ENCODE results near the gene CUEDC2.

Gene CUEDC2

DNA sequence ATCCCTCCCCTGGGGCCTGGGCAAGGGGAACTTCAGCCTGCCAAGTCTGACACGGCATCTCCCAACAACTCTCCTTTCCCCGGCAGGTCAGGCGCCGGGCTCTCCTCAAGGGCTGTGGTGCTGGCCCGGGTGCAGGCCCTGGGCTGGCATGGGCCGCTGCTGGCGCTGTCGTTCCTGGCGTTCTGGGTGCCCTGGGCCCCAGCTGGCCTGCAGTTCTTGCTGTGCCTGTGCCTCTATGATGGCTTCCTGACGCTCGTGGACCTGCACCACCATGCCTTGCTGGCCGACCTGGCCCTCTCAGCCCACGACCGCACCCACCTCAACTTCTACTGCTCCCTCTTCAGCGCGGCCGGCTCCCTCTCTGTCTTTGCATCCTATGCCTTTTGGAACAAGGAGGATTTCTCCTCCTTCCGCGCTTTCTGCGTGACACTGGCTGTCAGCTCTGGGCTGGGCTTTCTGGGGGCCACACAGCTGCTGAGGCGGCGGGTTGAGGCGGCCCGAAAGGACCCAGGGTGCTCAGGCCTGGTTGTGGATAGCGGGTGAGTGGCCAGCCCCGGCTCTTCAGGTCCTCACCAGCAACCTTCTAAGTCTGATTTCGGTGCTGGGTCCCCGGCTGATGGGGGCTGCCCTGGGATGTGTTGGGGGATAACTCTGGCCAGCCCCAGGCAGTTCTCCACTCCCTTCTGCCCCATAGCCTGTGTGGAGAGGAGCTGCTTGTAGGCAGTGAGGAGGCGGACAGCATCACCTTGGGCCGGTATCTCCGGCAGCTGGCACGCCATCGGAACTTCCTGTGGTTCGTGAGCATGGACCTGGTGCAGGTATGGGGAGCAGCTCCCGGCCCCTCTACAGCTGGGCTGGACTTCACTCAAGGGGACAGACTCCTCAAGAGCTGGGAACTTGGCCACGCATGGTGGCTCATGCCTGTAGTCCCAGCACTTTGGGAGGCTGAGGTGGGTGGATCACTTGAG is 38.5 kb upstream of the CUEDC2 start:
- H3F3A ChIP-seq (ENCODE audit: insufficient read depth, low read length): no peaks in the 10 kb centered on the region
- no peaks in the 10 kb centered on the region for H3K9me2 ChIP-seq (ENCODE audit: low read depth, low read length)
- no peak overlapping the region for H2AFZ ChIP-seq (ENCODE audit: low read length)
- no peak for TF ChIP-seq EZH2 (IDR thresholded peaks at IDR 0.05; ENCODE audit: borderline replicate concordance, low read length)
- TF ChIP-seq, protein P1, sequence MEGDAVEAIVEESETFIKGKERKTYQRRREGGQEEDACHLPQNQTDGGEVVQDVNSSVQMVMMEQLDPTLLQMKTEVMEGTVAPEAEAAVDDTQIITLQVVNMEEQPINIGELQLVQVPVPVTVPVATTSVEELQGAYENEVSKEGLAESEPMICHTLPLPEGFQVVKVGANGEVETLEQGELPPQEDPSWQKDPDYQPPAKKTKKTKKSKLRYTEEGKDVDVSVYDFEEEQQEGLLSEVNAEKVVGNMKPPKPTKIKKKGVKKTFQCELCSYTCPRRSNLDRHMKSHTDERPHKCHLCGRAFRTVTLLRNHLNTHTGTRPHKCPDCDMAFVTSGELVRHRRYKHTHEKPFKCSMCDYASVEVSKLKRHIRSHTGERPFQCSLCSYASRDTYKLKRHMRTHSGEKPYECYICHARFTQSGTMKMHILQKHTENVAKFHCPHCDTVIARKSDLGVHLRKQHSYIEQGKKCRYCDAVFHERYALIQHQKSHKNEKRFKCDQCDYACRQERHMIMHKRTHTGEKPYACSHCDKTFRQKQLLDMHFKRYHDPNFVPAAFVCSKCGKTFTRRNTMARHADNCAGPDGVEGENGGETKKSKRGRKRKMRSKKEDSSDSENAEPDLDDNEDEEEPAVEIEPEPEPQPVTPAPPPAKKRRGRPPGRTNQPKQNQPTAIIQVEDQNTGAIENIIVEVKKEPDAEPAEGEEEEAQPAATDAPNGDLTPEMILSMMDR (IDR thresholded peaks at IDR 0.05; ENCODE audit: low read length): no peak
- H3K36me3 ChIP-seq (ENCODE audit: insufficient read depth, low read length): peaks cover 8% of the 10 kb centered on the region
- H3K4me3 ChIP-seq (ENCODE audit: low read depth, low read length, poor library complexity, severe bottlenecking): no peak overlapping the region
- no peaks in the 10 kb centered on the region for H3K79me2 ChIP-seq (ENCODE audit: insufficient read depth, low read length)
- H4K20me1 ChIP-seq (ENCODE audit: insufficient read depth, low read length): no peaks in the 10 kb centered on the region
- H3K27ac ChIP-seq (ENCODE audit: low read depth, low read length, poor library complexity, severe bottlenecking): no peak overlapping the region
- H3K4me1 ChIP-seq (ENCODE audit: insufficient read depth, low read length, severe bottlenecking): no peaks in the 10 kb centered on the region
- no peaks in the 10 kb centered on the region for H3K27me3 ChIP-seq (ENCODE audit: insufficient read depth, low read length)
- H3K9me3 ChIP-seq (ENCODE audit: low read length): no peaks in the 10 kb centered on the region
- H3K4me2 ChIP-seq (ENCODE audit: low read length): no peak overlapping the region
- no peak overlapping the region for H3K9ac ChIP-seq (ENCODE audit: low read length)

DNA sequence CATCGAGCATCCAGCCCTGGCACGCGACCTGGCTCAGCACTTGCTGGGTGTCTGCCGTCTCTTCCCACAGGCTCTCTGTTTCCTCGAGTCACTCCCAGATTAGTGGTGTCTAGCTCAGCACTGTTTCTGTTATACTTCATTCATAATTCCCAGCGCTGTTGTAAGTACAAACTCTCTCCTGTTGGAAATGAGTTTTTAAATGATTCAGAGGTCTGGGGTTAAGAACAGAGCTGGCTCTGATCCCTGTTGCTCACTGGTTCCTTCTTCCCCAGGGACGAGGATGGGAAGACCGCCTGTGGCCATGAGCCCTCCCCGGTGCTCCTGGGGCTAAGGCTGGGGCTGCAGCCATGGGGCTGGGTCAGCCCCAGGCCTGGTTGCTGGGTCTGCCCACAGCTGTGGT is 36.3 kb upstream of the CUEDC2 start:
- Histone ChIP-seq H3K4me2 (ENCODE audit: low read length) (no peak overlapping the region), H3K79me2 (ENCODE audit: insufficient read depth, low read length) (no peaks in the 10 kb centered on the region), H3K36me3 (ENCODE audit: insufficient read depth, low read length) (peaks cover 8% of the 10 kb centered on the region), H3K9me2 (ENCODE audit: low read depth, low read length) (no peaks in the 10 kb centered on the region), H3K9me3 (ENCODE audit: low read length) (no peaks in the 10 kb centered on the region), H3K4me1 (ENCODE audit: insufficient read depth, low read length, severe bottlenecking) (peaks cover 3% of the 10 kb centered on the region), H3F3A (ENCODE audit: insufficient read depth, low read length) (no peaks in the 10 kb centered on the region), H3K27me3 (ENCODE audit: insufficient read depth, low read length) (no peaks in the 10 kb centered on the region), H3K9ac (ENCODE audit: low read length) (no peak overlapping the region), H3K27ac (ENCODE audit: low read depth, low read length, poor library complexity, severe bottlenecking) (no peak overlapping the region), H4K20me1 (ENCODE audit: insufficient read depth, low read length) (no peaks in the 10 kb centered on the region), H2AFZ (ENCODE audit: low read length) (no peak overlapping the region), H3K4me3 (ENCODE audit: low read depth, low read length, poor library complexity, severe bottlenecking) (no peak overlapping the region)
- TF ChIP-seq, protein P1 (IDR thresholded peaks at IDR 0.05; ENCODE audit: low read length): no peak
- TF ChIP-seq EZH2 (IDR thresholded peaks at IDR 0.05; ENCODE audit: borderline replicate concordance, low read length): no peak

- Histone ChIP-seq H3K27ac (ENCODE audit: low read depth, low read length, poor library complexity, severe bottlenecking) (no peak overlapping the region), H3K79me2 (ENCODE audit: insufficient read depth, low read length) (no peaks in the 10 kb centered on the region), H3K36me3 (ENCODE audit: insufficient read depth, low read length) (peaks cover 8% of the 10 kb centered on the region), H3K9ac (ENCODE audit: low read length) (no peak overlapping the region), H3K4me1 (ENCODE audit: insufficient read depth, low read length, severe bottlenecking) (peaks cover 10% of the 10 kb centered on the region), H3K9me2 (ENCODE audit: low read depth, low read length) (no peaks in the 10 kb centered on the region), H3K27me3 (ENCODE audit: insufficient read depth, low read length) (no peaks in the 10 kb centered on the region), H3F3A (ENCODE audit: insufficient read depth, low read length) (no peaks in the 10 kb centered on the region), H3K4me3 (ENCODE audit: low read depth, low read length, poor library complexity, severe bottlenecking) (no peak overlapping the region), H2AFZ (ENCODE audit: low read length) (no peak overlapping the region), H4K20me1 (ENCODE audit: insufficient read depth, low read length) (no peaks in the 10 kb centered on the region), H3K9me3 (ENCODE audit: low read length) (no peaks in the 10 kb centered on the region), H3K4me2 (ENCODE audit: low read length) (no peak overlapping the region)
- TF ChIP-seq, protein P1 (IDR thresholded peaks at IDR 0.05; ENCODE audit: low read length): no peak
- no peak for TF ChIP-seq EZH2 (IDR thresholded peaks at IDR 0.05; ENCODE audit: borderline replicate concordance, low read length)
Measured at GRCh38 chr10:102467971-102468438, 35.6 kb upstream of the CUEDC2 start.
